Motor neuron (in vitro differentiated cells): ENCODE measurements around the gene F3. TPM values are rescaled to one million over a fixed set of nuclear protein-coding genes. Genes with fewer than 3 reads are reported as not detected.

ENCODE experiments used
- total RNA-seq, 8 experiments: library from RNA; unstranded; fragments of 300-600 nt; gene quantifications; 2 replicates each; pipeline versions ENCODE4 v1.2.3 to v1.2.4, GENCODE V29; 2022

The F3 gene
- total RNA-seq, 8 experiments from 2014 or later, result 1.2 to 265 (median 3.2) TPM

Other genes starting within 250 kb of the F3 start
- 100 to 1,000 TPM in 2 of 8 experiments, 10 to 100 TPM in 6; 41.9 to 222 (median 47.4) TPM for gene ABCD3, start 123.4 kb downstream of the F3 start, total RNA-seq